ENCODE results near the gene RPTOR. TPM values are rescaled to one million over a fixed set of nuclear protein-coding genes. Genes with fewer than 3 reads are reported as not detected.
A peak's percentile ranks its signal among the peaks of the same experiment; 100 is the strongest.

RPTOR gene
- total RNA-seq, 3 donors from 2014 or later (not counting 1 experiment from before 2014, with no cell fraction given): 49.2 to 63.6 (median 55.4) TPM

DNA sequence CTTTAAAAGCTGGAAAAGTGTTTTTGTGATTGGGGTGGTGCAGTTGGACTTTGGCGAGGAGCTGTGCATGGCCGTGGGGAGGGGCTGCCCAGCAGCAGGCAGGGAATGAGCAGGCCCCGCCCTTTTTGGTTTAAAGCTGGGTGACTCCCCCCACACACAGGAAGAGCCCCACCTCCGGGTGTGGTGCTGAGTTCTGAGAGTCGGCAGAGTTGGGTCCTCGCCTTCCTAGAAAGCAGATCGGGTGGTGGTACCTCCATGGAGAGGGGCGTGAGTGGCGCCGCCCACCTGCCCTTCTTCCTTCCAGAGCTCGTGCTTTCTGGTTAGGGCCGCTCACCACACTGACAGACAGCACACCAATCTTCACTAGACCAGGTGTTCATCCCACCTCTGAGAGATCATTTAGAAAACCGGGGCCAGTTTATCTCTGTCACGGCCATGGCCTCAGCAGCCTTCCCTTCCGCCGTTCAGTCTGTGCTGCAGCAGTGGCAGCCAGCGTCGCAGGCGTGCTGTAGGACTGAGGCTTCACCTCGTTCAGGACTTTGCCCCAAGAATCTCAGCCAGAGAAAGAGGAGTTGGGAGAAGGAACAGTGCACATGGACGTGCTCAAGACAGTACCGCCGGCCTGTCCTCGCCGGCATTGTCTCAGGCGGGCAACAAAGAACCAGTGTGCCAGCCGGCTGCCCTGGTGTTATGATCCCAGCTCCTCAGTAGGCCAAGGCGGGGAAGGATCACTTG, 303.0 kb downstream of the RPTOR start:
- Mint-ChIP-seq H3K4me1 (peaks cover 22 to 39% of the 10 kb centered on the region in 2 donors), H3K27me3 (ENCODE audit: low read depth in 2 of 2) (no peaks in the 10 kb centered on the region), H3K36me3 (no peaks in the 10 kb centered on the region), H3K27ac (peak overlapping the region; percentile 82 to 83), H3K9me3 (no peaks in the 10 kb centered on the region), H3K4me3 (peak overlapping the region; percentile 67)
- TF ChIP-seq, protein P1, sequence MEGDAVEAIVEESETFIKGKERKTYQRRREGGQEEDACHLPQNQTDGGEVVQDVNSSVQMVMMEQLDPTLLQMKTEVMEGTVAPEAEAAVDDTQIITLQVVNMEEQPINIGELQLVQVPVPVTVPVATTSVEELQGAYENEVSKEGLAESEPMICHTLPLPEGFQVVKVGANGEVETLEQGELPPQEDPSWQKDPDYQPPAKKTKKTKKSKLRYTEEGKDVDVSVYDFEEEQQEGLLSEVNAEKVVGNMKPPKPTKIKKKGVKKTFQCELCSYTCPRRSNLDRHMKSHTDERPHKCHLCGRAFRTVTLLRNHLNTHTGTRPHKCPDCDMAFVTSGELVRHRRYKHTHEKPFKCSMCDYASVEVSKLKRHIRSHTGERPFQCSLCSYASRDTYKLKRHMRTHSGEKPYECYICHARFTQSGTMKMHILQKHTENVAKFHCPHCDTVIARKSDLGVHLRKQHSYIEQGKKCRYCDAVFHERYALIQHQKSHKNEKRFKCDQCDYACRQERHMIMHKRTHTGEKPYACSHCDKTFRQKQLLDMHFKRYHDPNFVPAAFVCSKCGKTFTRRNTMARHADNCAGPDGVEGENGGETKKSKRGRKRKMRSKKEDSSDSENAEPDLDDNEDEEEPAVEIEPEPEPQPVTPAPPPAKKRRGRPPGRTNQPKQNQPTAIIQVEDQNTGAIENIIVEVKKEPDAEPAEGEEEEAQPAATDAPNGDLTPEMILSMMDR (IDR thresholded peaks at IDR 0.05): no peak
- no peak overlapping the region for H3K4me3 ChIP-seq (ENCODE audit: low read length)
- no peaks in the 10 kb centered on the region for H3K27me3 ChIP-seq (ENCODE audit: control insufficient read depth, insufficient read depth, low read length)
- DNase-seq: peak in 1 of 2 donors; percentile 67
- peak overlapping the region; percentile 60 for H3K27ac ChIP-seq (ENCODE audit: low read length)
- ATAC-seq: peak; percentile 61 to 89 (median 79)
- intact Hi-C loops (cut with micrococcal nuclease): no loop called here
- peaks cover 36% of the 10 kb centered on the region for H3K4me1 ChIP-seq (ENCODE audit: control insufficient read depth, insufficient read depth, low read length)
- 52% methylated on average over 26 of the region's 28 CpGs for WGBS (ENCODE audit: insufficient coverage)
- H3K9me3 ChIP-seq (ENCODE audit: control insufficient read depth, insufficient read depth, low read length): no peaks in the 10 kb centered on the region
- H3K36me3 ChIP-seq (ENCODE audit: control insufficient read depth, insufficient read depth, low read length): no peaks in the 10 kb centered on the region

DNA sequence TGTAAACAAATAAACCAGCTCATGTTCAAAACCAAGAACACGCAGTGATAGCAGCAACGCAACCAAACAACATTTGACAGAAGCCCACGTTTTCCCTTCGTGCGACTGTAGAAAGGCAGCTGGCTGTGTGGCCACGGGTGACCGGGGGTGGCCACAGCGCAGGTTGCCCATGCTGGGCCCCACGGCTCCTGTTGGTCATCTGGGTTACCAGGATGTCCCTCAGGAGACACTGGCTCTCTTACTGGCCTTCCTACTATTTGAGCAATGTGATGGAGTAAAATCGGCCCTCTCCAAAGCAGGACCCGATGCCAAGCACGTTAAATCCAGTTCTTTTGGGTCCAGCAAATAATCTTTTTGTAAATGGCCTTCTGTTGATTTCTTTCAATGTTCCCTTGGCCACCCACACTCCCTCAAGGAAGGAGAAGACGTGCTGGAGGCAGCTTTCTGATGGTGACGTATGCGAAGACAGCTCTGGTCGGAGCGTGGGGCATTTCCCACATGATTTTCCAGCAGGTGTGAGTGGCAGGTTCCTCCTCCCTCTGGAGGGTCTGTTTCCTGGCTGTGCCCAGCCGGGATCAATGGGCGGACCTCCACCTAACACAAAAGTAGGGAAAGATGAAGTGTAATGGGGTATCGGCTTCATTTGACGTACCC, 303.9 kb downstream of the RPTOR start:
- TF ChIP-seq, protein P1 (IDR thresholded peaks at IDR 0.05): no peak

DNA sequence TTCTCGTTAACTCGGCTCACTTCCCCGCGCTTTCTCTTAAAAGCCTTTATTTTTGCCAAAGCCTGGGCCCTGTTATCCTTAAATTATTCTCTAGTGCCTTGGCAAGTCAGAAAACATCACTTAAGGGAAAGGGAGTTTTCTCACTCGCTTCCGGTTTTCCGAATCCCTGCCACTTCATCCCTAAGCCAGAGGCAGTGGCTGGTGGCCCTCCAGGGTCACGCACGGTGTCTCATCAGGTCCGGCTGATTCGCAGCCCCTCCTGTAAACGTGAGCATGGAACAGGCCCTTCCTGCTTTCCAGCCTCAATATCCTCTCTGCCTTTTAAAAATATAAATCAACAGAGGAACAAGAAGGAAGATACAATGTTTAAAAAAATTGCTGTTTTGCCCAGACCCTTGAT, 304.5 kb downstream of the RPTOR start:
- no peaks in the 10 kb centered on the region for H3K36me3 ChIP-seq (ENCODE audit: control insufficient read depth, insufficient read depth, low read length)
- H3K4me1 ChIP-seq (ENCODE audit: control insufficient read depth, insufficient read depth, low read length): peaks cover 36% of the 10 kb centered on the region
- no peak overlapping the region for H3K4me3 Mint-ChIP-seq

More for the DNA sequence above, 303.9 kb downstream of the RPTOR start:
- intact Hi-C loops (cut with micrococcal nuclease): no loop called here
- no peaks in the 10 kb centered on the region for H3K27me3 Mint-ChIP-seq (ENCODE audit: low read depth in 2 of 2)
- peak overlapping the region; percentile 82 to 83 for H3K27ac Mint-ChIP-seq
- no peaks in the 10 kb centered on the region for H3K9me3 ChIP-seq (ENCODE audit: control insufficient read depth, insufficient read depth, low read length)
- no peaks in the 10 kb centered on the region for H3K9me3 Mint-ChIP-seq
- no peaks in the 10 kb centered on the region for H3K36me3 Mint-ChIP-seq
- ATAC-seq (no peak), DNase-seq (no peak)
- no peak overlapping the region for H3K27ac ChIP-seq (ENCODE audit: low read length)
- peaks cover 22 to 39% of the 10 kb centered on the region in 2 donors for H3K4me1 Mint-ChIP-seq
- H3K4me3 ChIP-seq (ENCODE audit: low read length): no peak overlapping the region
- peak overlapping the region; percentile 28 for H3K4me3 Mint-ChIP-seq
- H3K36me3 ChIP-seq (ENCODE audit: control insufficient read depth, insufficient read depth, low read length): no peaks in the 10 kb centered on the region
- H3K27me3 ChIP-seq (ENCODE audit: control insufficient read depth, insufficient read depth, low read length): no peaks in the 10 kb centered on the region
- peaks cover 36% of the 10 kb centered on the region for H3K4me1 ChIP-seq (ENCODE audit: control insufficient read depth, insufficient read depth, low read length)
- WGBS (ENCODE audit: insufficient coverage): 97% methylated on average over 20 of the region's 21 CpGs

More for the DNA sequence above, 304.5 kb downstream of the RPTOR start:
- DNase-seq: no peak
- ATAC-seq: no peak
- H3K36me3 Mint-ChIP-seq: no peaks in the 10 kb centered on the region
- H3K9me3 ChIP-seq (ENCODE audit: control insufficient read depth, insufficient read depth, low read length): no peaks in the 10 kb centered on the region
- H3K4me1 Mint-ChIP-seq: peaks cover 22 to 39% of the 10 kb centered on the region in 2 donors
- H3K27me3 Mint-ChIP-seq (ENCODE audit: low read depth in 2 of 2): no peaks in the 10 kb centered on the region
- no peak overlapping the region for H3K27ac ChIP-seq (ENCODE audit: low read length)
- 97% methylated on average over 12 of the region's 12 CpGs for WGBS (ENCODE audit: insufficient coverage)
- no peaks in the 10 kb centered on the region for H3K27me3 ChIP-seq (ENCODE audit: control insufficient read depth, insufficient read depth, low read length)
- H3K4me3 ChIP-seq (ENCODE audit: low read length): no peak overlapping the region
- H3K27ac Mint-ChIP-seq: peak overlapping the region; percentile 82 to 83
- intact Hi-C loops (cut with micrococcal nuclease): no loop called here
- H3K9me3 Mint-ChIP-seq: no peaks in the 10 kb centered on the region
- TF ChIP-seq, protein P1 (IDR thresholded peaks at IDR 0.05): no peak
